ENCODE results near the gene PYCARD.
"Not testable (repeated sequence)": the region's sequence is repeated elsewhere in the genome, so short reads cannot be mapped to it uniquely, and the experiment has no call there.

Gene PYCARD

GRCh38 chr16:31202414-31203375, at the start of gene PYCARD:
TSS of gene PYCARD (minus strand) at chr16:31202760. CDS start at chr16:31202690, 70 bp downstream.
- peak; percentile 23 for DNase-seq (ENCODE audit: low read depth, low spot score)
- in situ Hi-C loops (cut with HindIII; ENCODE audit: low sequenced_read_pairs): no loop called here
- peak within 1 kb of the TSS; percentile 55 for H3K4me3 ChIP-seq (ENCODE audit: low read depth, low read length)
- no peak for TF ChIP-seq CTCF (IDR thresholded peaks at IDR 0.05; ENCODE audit: low read depth, low read length)

- in situ Hi-C loops (cut with HindIII; ENCODE audit: low sequenced_read_pairs): no loop called here
- no peak overlapping the region for H3K4me3 ChIP-seq (ENCODE audit: low read depth, low read length)
- no peak for TF ChIP-seq CTCF (IDR thresholded peaks at IDR 0.05; ENCODE audit: low read depth, low read length)
- DNase-seq (ENCODE audit: low read depth, low spot score): no peak
These were observed 48.9 kb upstream of the PYCARD start for GRCh38 chr16:31251435-31251834.

GRCh38 chr16:31250782-31251384, 48.3 kb upstream of the PYCARD start:
- in situ Hi-C loops (cut with HindIII; ENCODE audit: low sequenced_read_pairs): no loop called here
- no peak for DNase-seq (ENCODE audit: low read depth, low spot score)
- no peak overlapping the region for H3K4me3 ChIP-seq (ENCODE audit: low read depth, low read length)
- no peak for TF ChIP-seq CTCF (IDR thresholded peaks at IDR 0.05; ENCODE audit: low read depth, low read length)

GRCh38 chr16:31248344-31248743, 45.8 kb upstream of the PYCARD start:
- no peak for TF ChIP-seq CTCF (IDR thresholded peaks at IDR 0.05; ENCODE audit: low read depth, low read length)
- in situ Hi-C loops (cut with HindIII; ENCODE audit: low sequenced_read_pairs): no loop called here
- no peak overlapping the region for H3K4me3 ChIP-seq (ENCODE audit: low read depth, low read length)
- DNase-seq (ENCODE audit: low read depth, low spot score): no peak

GRCh38 chr16:31246296-31246695, 43.7 kb upstream of the PYCARD start:
- DNase-seq (ENCODE audit: low read depth, low spot score): no peak
- no peak overlapping the region for H3K4me3 ChIP-seq (ENCODE audit: low read depth, low read length)
- in situ Hi-C loops (cut with HindIII; ENCODE audit: low sequenced_read_pairs): no loop called here
- TF ChIP-seq CTCF (IDR thresholded peaks at IDR 0.05; ENCODE audit: low read depth, low read length): no peak

- H3K4me3 ChIP-seq (ENCODE audit: low read depth, low read length); DNase-seq (ENCODE audit: low read depth, low spot score); in situ Hi-C loops (cut with HindIII; ENCODE audit: low sequenced_read_pairs): not testable (repeated sequence)
These were observed 43.0 kb upstream of the PYCARD start for GRCh38 chr16:31245598-31245997.

Measured in astrocyte of the spinal cord (primary cell).